Skeletal muscle cell (primary cell): ENCODE data around the gene SPPL3.
A peak's percentile ranks its signal among the peaks of the same experiment; 100 is the strongest.

Source experiments
- DNase-seq: peaks from one replicate; pipeline ENCODE4 v3.0.0-alpha.2; 2010; ENCODE audit warnings: low read depth
- H3K4me3 ChIP-seq: 2 replicates; pipeline ENCODE4 v1.5.1; 2011; ENCODE audit warnings: low read depth, mild to moderate bottlenecking, control low read depth, low read length, moderate library complexity

SPPL3 gene

DNA sequence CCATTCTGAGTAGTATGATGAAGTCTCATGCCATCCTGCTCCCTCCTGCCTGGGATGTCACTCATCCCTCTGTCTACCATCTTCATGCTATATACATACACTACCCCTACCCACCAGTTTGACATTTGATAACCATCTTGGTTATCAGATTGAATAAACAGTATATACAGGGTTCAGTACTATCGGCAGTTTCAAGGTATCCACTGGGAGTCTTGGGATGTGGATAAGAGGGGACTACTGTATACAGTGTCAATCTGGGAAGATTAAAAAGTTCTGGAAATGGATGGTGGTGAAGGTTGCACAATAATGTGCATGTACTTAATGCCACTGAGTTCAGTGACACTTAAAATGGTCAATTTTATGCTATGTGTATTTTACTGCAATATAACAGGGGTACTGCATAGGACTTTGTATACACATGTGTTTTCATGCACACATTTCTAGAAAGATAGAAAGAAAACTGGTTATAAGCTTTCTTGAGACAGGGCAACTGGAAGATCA, 22.1 kb downstream of the SPPL3 start:
- DNase-seq, result no peak
- no peak overlapping the region for H3K4me3 ChIP-seq

DNA sequence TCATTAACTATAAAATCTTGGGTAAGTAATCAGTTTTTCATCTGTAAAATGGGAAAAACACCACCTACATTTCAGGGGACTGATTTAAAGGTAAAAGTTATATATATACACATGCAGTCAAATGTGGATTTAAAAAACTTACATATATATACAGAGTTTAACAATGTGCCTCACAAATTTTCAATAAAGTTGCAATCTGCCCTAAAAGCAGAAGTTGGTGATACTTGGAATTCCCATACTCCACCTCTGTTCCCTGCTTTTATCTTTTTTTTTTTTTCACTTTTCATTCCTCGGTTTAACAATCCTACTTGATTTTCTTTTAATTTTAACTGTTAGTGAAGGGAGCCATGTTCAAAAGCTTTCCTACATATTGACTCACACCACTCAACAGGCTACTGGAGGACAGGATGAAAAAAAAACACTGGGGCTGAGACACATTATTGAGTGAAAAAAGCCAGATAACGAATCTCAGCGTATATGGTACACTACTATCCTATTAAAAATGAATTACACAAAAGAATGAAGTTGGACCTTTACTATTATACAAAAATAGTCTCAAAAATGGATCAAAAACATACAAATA, 24.3 kb downstream of the SPPL3 start:
- DNase-seq, result no peak
- no peak overlapping the region for H3K4me3 ChIP-seq

GRCh38 chr12:120879102-120879501, 25.1 kb downstream of the SPPL3 start:
- no peak overlapping the region for H3K4me3 ChIP-seq
- DNase-seq, result no peak

GRCh38 chr12:120874547-120875245, 29.5 kb downstream of the SPPL3 start:
- DNase-seq, result no peak
- no peak overlapping the region for H3K4me3 ChIP-seq

DNA sequence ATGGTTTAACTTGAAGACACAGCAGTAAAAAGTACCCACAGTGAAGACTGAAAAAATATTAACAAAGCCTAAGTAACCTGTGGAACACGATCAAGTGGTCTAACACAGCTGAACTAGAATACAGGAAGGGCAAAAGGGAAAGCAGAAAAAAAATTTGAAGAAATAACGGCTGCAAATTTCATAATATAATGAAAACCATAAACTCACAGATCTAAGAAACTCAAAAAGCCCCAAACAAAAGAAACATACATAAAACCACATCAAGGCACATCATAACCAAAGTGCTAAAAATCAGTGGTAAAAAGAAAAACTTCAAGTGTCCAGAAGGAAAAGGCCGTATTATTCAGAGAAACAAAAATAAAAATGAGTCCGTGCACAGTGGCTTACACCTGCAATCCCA, 30.9 kb downstream of the SPPL3 start:
- H3K4me3 ChIP-seq, result no peak overlapping the region
- DNase-seq, result no peak

GRCh38 chr12:120872487-120872886, 31.7 kb downstream of the SPPL3 start:
- H3K4me3 ChIP-seq, result no peak overlapping the region
- DNase-seq, result no peak

DNA sequence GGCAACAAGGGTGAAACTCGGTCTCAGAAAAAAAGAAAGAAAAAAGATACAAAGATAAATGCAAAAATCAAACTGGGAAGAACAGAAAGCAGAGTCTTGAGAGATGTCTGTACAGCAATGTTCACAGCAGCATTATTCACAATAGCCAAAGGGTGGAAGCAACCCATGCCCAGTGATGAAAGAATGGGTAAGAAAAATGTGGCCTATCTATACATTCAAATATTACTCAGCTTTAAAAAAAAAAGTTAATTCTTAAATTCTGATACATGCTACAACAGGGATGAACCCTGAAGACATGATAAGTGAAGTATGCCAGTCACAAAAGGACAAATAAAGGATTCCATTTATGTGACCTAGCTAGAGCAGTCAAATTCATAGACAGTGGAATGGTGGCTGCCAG, 33.7 kb downstream of the SPPL3 start:
- DNase-seq, result no peak
- H3K4me3 ChIP-seq, result no peak overlapping the region

GRCh38 chr12:120869376-120869775, 34.8 kb downstream of the SPPL3 start:
- DNase-seq, result no peak
- no peak overlapping the region for H3K4me3 ChIP-seq

- H3K4me3 ChIP-seq, result no peak overlapping the region
- peak; percentile 80 for DNase-seq
These were observed 38.0 kb downstream of the SPPL3 start for GRCh38 chr12:120866108-120866507.

GRCh38 chr12:120865098-120865497, 39.1 kb downstream of the SPPL3 start:
- DNase-seq, result no peak
- H3K4me3 ChIP-seq, result no peak overlapping the region

- H3K4me3 ChIP-seq, result no peak overlapping the region
- no peak for DNase-seq
These were observed 41.5 kb downstream of the SPPL3 start for GRCh38 chr12:120862664-120863063.

DNA sequence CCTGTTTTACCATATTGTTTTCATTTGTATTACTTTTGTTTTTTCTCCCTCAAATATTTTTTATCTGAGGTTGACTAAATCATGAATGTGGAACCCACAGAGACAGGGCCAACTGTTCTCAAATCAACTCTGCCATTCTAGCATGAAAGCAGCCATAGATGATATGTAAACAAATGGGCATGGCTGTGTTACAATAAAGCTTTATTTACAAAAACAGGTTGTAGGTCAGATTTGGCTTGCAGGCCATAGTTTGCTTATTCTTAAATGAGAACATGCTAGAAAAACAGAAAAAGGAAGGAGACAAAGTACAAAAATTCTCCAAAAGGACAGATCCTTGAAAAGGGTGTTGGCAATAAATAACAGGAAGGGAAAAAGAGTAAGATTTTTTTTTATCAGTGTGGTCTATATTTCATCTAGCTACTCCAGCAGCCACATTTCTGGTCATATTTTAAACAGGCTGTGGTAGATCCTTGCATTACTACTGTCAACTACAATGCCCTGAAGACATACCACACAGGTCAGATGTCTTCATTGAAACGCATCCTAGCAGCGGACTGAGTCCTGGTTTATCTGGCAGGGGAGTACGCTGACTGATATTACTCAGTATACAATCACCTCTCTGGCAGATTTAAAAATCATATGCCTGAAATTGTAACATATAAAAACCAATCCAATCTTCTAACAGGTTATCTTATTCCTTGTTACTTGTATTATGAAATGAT, 42.9 kb downstream of the SPPL3 start:
- DNase-seq, result no peak
- no peak overlapping the region for H3K4me3 ChIP-seq

DNA sequence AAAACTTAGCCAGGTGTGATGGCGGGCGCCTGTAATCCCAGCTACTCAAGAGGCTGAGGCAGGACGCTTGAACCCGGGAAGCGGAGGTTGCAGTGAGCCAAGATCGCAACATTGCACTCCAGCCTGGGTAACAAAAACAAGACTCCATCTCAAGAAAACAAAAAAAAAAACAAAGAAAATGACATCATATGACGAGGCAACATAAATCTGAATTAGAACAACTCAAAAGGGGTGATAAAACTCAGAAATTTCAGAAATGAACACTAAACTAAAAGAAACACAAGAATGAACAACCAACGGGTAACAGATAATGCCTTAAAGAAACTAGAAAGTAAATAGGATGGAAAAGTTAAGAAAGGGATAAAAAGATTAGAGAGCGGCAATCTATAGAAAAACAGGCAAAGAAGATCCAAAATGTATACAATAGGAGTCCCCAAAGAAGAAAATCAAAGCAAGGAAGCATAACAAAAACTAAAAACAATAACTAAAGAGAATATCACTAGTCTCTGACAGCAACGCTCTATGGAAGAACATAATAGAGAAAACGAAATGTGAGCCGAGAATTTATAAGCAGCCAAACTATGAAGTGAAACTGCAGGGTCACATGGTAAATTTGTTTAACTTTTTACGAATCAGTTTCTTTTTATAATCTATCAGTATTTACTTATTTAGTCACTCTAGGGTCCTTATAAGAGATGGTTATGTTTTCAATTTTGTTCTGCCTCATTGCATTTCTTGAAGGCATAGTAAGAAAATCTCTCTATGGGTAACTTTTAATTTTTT, 45.7 kb downstream of the SPPL3 start:
- no peak overlapping the region for H3K4me3 ChIP-seq
- no peak for DNase-seq

DNA sequence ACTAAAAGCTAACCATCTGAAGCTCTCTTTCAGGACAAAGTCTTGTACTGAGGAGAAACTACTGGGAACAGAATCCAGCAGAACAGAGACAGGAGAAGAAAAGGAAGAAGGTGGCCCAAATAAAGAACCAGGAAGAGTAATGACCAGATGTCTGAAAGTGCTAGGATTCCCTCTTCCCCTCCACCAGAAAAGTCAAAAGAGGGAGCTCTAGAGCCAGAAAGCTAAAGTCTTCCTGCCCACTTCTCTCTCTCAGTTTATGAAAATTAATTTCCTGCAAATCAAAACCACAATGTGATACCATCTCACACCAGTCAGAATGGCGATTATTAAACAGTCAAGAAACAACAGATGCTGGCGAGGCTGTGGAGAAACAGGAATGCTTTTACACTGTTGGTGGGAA, 47.2 kb downstream of the SPPL3 start:
- no peak overlapping the region for H3K4me3 ChIP-seq
- DNase-seq, result no peak

GRCh38 chr12:120855823-120856588, 48.2 kb downstream of the SPPL3 start:
- DNase-seq, result no peak

GRCh38 chr12:120854804-120855203, 49.4 kb downstream of the SPPL3 start:
- DNase-seq, result no peak
- H3K4me3 ChIP-seq, result no peak overlapping the region

More at GRCh38 chr12:120855823-120856588, 48.2 kb downstream of the SPPL3 start:
- H3K4me3 ChIP-seq, result no peak overlapping the region

- no peak for DNase-seq
- no peak overlapping the region for H3K4me3 ChIP-seq
These were observed 51.0 kb downstream of the SPPL3 start for GRCh38 chr12:120853188-120853587.

DNA sequence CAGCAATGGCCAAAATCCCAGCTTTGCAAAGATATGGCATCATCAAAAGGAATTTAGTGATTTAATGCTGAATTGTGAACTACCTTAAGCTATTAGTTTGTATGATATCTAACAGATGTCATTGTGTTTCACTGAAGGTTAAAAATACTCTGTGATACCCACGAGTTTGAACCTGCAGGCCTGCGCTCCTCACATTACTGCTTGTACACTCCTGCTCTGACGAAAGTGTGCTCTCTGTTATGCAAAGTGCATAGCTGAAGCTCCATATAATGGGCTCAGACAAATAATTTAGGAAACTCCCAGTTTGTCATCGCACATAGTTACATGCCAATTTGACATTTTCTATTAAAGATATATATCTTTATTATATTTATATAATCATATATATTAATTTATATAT, 52.2 kb downstream of the SPPL3 start:
- H3K4me3 ChIP-seq, result no peak overlapping the region

DNA sequence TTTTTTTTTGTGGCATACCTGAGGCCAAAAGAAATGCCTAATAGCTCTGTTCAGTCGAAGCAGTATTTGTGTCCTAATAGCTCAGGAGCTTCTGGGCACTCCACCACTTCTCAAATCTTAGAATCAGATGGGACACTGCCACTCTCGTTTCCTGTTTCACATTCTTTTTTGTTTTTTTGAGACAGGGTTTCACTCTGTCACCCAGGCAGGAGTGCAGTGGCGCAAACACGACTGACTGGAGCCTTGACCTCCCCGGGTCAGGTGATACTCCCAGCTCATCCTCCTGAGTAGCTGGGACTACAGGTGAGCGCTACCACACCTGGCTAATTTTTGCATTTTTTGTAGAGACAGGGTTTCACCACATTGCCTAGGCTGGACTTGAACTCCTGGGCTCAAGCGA, 52.7 kb downstream of the SPPL3 start:
- no peak for DNase-seq
- H3K4me3 ChIP-seq, result no peak overlapping the region

More for the DNA sequence above, 52.2 kb downstream of the SPPL3 start:
- no peak for DNase-seq
